Astrocyte (in vitro differentiated cells and primary cell): ENCODE results near the gene PTPRCAP.

ENCODE experiments used
- CTCF ChIP-seq: IDR thresholded peaks from 2 replicates; pipeline ENCODE4 v1.5.1; 2011; ENCODE audit warnings: low read depth, mild to moderate bottlenecking, inconsistent platforms, low read length, moderate library complexity; ENCODE audit not compliant: insufficient read depth
- EZH2 ChIP-seq: IDR thresholded peaks from 2 replicates; pipeline ENCODE4 v1.6.1; 2012; ENCODE audit warnings: mild to moderate bottlenecking, low read length, inconsistent platforms; ENCODE audit not compliant: insufficient read depth

DNA sequence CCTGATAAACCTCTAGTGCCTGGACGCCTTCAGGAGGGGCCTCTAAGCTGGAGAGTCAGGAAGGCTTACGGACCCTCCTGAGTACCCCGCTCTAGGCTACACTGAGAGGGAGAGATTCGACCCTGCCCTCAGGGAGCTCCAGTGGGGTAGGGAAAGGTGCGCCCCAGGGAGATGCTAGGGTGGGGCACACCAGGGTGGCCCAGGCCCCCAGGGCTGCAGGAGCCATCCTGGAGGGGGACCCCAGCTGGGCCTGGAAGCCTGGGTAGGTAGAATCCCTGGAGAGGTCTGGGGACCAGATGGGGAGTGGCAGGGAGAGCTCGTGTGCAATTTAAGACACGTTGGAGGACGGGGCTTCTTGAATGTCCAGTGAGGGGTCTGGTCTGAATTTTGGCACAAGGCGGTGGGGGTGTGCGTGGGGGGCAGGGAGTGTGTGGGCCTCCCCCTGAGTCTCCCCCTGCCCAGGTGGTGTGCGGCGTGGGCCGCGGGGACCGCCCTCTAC, 17.3 kb downstream of the PTPRCAP start:
- no peak for TF ChIP-seq CTCF
- no peak for TF ChIP-seq EZH2
